Tibial artery (tissue), 4 donors: ENCODE measurements around the gene PTPRJ.

Experiments
- DNase-seq, 2 donors: peaks; one replicate each; pipeline ENCODE4 v3.0.0-alpha.2; 2019
- H3K27ac ChIP-seq, 2 donors: fragments of 200-600 bp; sonication (generic) in 1 of 2; 1 replicate in 1 of 2; 2 replicates in 1 of 2; pipeline ENCODE4 v1.5.1; 2018 to 2019; ENCODE audit warnings: mild to moderate bottlenecking in 1 of 2
- H3K27me3 ChIP-seq, 2 donors: fragments of 200-600 bp; sonication (generic) in 1 of 2; one replicate each; pipeline versions ENCODE4 v1.5.1 to v1.6.0; 2016 to 2019
- H3K36me3 ChIP-seq, 3 donors: fragments of 200-600 bp; sonication (generic) in 2 of 3; one replicate each; pipeline ENCODE4 v1.5.1; 2016 to 2019; ENCODE audit warnings: mild to moderate bottlenecking in 2 of 3
- H3K4me1 ChIP-seq, 4 donors: fragments of 200-600 bp; sonication (generic) in 2 of 4; 1 replicate in 3 of 4; 2 replicates in 1 of 4; pipeline ENCODE4 v1.5.1; 2016 to 2019
- H3K4me3 ChIP-seq, 2 donors: fragments of 200-600 bp; sonication (generic) in 1 of 2; 1 replicate in 1 of 2; 2 replicates in 1 of 2; pipeline ENCODE4 v1.5.1; 2018 to 2019; ENCODE audit warnings: mild to moderate bottlenecking in 2 of 2
- H3K9me3 ChIP-seq, 3 donors: fragments of 200-600 bp; sonication (generic) in 1 of 3; one replicate each; pipeline ENCODE4 v1.5.1; 2016 to 2019
- CTCF ChIP-seq, 2 experiments: fragments of 200-600 bp in 1 of 2; fragments of 450-650 bp in 1 of 2; IDR thresholded peaks; one replicate each; pipeline ENCODE4 v1.5.1; 2017 to 2019; ENCODE audit warnings: antibody characterized with exemption in 2 of 2, mild to moderate bottlenecking in 1 of 2, moderate library complexity in 1 of 2
- intact Hi-C: fragments of 100-400 bp; cut with DNase I; formaldehyde crosslinking; loops from one replicate; pipeline ENCODE4 v1.15.0; 2023; ENCODE audit warnings: low total_unique reads

The PTPRJ gene

GRCh38 chr11:48150213-48150612 is 169.9 kb downstream of the PTPRJ start:
- no peak overlapping the region for H3K27ac ChIP-seq
- no peak overlapping the region for H3K4me3 ChIP-seq

GRCh38 chr11:48154151-48154550 is 173.8 kb downstream of the PTPRJ start:
- no peak for TF ChIP-seq CTCF (IDR thresholded peaks at IDR 0.05)
- Histone ChIP-seq H3K9me3 (no peaks in the 10 kb centered on the region), H3K36me3 (peaks cover 14 to 43% (median 36%) of the 10 kb centered on the region in 3 donors), H3K4me3 (no peak overlapping the region), H3K27ac (no peak overlapping the region), H3K4me1 (no peaks in the 10 kb centered on the region), H3K27me3 (no peaks in the 10 kb centered on the region)
- intact Hi-C loops: no loop called here
- DNase-seq: no peak

More at GRCh38 chr11:48150213-48150612, 169.9 kb downstream of the PTPRJ start:
- Histone ChIP-seq H3K9me3 (no peaks in the 10 kb centered on the region), H3K4me1 (no peaks in the 10 kb centered on the region), H3K27me3 (no peaks in the 10 kb centered on the region), H3K36me3 (peaks cover 14 to 37% (median 32%) of the 10 kb centered on the region in 3 donors)
- intact Hi-C loops: no loop called here
- TF ChIP-seq CTCF (IDR thresholded peaks at IDR 0.05): no peak
- DNase-seq: no peak

DNA sequence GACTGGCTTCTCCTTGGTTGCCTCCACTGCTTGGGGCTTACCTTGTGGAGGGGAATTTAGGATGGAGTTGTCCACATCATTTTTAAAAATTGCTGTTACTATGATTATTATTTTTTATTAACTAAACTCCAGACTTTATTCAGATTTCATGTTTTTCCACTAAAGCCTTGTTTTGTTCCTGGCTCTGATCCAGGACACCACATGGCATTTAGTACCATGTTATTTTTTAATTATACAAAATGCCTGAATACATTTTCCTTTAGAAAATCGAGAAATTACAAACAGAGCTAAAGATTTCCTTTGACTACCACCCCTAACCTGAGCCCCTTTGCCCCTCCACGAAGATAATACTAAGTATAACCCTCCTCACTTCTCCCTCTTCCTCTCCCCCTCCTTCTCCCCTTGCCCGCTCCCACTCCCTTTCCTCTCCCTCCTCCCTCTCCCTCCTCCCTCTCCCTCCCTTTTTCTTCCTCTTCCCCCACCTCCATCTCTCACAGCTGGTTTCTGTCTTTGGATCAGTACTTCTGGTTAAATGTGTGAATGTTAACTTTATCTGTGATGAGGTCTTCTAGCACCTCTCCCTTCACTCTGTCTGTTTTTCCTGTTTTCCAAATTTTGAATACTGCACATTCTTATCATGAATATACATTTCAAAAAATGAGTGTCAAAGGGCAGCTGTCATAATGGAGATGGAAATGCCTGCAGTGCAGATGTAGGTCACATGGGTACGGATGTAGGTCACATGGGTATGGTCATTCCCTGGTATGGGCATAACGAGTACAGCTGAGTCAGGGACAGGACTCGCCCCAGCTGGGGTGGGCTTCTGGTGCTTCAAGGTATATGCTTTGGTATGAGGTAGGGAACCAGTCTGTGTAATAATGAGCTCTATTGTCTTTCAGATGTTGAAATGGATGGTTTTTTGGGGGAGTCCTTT is 181.9 kb downstream of the PTPRJ start:
- no peak for TF ChIP-seq CTCF (IDR thresholded peaks at IDR 0.05)
- Histone ChIP-seq H3K27me3 (no peaks in the 10 kb centered on the region), H3K36me3 (peaks cover 0 to 11% (median 11%) of the 10 kb centered on the region in 3 donors), H3K4me3 (no peak overlapping the region), H3K4me1 (no peaks in the 10 kb centered on the region), H3K9me3 (no peaks in the 10 kb centered on the region), H3K27ac (no peak overlapping the region)
- intact Hi-C loops: loop anchor here (10.0 kb wide), 1 partner anchor 63 kb away; no protein-coding TSS in a partner anchor
- no peak for DNase-seq

- peaks cover 0 to 8% (median 7%) of the 10 kb centered on the region in 3 donors for H3K36me3 ChIP-seq
- no peaks in the 10 kb centered on the region for H3K4me1 ChIP-seq
- intact Hi-C loops: loop anchor here (10.0 kb wide), 1 partner anchor 62 kb away; no protein-coding TSS in a partner anchor
Observed at GRCh38 chr11:48162885-48163268, 182.5 kb downstream of the PTPRJ start.

More at GRCh38 chr11:48162885-48163268, 182.5 kb downstream of the PTPRJ start:
- Histone ChIP-seq H3K9me3 (no peaks in the 10 kb centered on the region), H3K27me3 (no peaks in the 10 kb centered on the region), H3K27ac (no peak overlapping the region), H3K4me3 (no peak overlapping the region)
- no peak for TF ChIP-seq CTCF (IDR thresholded peaks at IDR 0.05)
- no peak for DNase-seq
